Measurements from ENCODE around the gene OPCML. TPM values are rescaled to one million over a fixed set of nuclear protein-coding genes. Genes with fewer than 3 reads are reported as not detected.

The OPCML gene
- total RNA-seq, 1 donor from 2014 or later: 2.7 TPM

DNA sequence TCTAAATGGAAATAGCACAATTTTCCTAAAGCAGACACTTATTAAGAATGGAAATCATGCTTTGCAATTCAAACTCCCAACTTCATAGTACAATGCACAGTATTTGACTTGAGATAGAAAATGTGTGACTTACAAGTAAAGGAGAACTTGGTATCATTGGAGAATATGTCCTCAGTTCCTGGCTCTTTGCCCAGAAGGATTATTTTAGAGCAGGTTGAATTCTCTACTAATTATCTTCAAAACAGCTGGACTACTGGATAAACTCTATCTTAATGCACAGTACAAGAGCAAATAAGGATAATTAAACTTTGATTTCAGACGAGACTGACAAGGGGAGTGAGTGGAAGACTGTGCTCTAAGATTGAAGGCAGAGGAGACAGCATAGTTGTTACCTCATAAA, 839.4 kb downstream of the OPCML start:
- H3K4me3 Mint-ChIP-seq (ENCODE audit: unreplicated experiment): no peak overlapping the region
- H3K36me3 Mint-ChIP-seq (ENCODE audit: low read depth): no peaks in the 10 kb centered on the region
- no peak for TF ChIP-seq CTCF (IDR thresholded peaks at IDR 0.05)
- no peak for DNase-seq (ENCODE audit: low spot score)
- peaks cover 4% of the 10 kb centered on the region for H3K9me3 Mint-ChIP-seq (ENCODE audit: low read depth)
- no peak overlapping the region for H3K27ac Mint-ChIP-seq (ENCODE audit: unreplicated experiment)
- no peaks in the 10 kb centered on the region for H3K27me3 Mint-ChIP-seq (ENCODE audit: low read depth)
- H3K4me1 Mint-ChIP-seq (ENCODE audit: low read depth): peaks cover 9% of the 10 kb centered on the region

DNA sequence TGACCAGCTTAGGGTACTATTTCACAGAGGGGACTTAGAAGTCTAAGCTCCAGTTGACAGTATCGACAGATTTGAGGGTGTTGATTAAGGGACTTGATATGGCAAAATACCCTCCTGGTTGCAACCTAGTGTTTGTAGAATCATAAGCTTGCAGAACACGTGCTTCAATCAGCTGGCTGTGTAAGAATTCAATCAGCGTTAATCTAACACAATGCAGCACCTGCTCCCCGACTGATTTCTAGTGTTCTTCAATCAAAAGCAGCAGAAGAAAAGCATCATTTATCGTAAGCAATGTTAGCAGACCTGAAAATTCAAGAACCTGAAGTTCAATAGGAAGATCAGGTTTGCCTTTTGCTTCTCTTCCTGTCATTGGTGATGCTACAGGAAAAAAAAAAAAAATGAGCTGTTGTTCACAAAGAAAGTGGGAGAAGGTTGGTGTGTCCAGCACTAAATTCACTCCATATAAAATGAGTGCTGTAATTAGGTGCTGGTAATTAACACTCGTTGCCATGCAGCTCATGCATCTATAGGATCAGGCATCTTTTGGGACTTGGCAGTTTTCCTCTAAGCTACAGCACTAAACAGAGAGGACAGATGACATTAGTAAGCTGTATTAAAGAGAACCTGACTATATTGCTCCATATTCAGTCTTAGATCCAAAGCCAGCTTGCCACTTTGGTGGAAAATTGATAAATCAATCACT, 840.3 kb downstream of the OPCML start:
- TF ChIP-seq CTCF (IDR thresholded peaks at IDR 0.05): no peak
- no peak for DNase-seq (ENCODE audit: low spot score)
- Mint-ChIP-seq H3K4me1 (ENCODE audit: low read depth) (peaks cover 16% of the 10 kb centered on the region), H3K36me3 (ENCODE audit: low read depth) (no peaks in the 10 kb centered on the region), H3K27ac (ENCODE audit: unreplicated experiment) (no peak overlapping the region), H3K9me3 (ENCODE audit: low read depth) (no peaks in the 10 kb centered on the region), H3K4me3 (ENCODE audit: unreplicated experiment) (no peak overlapping the region), H3K27me3 (ENCODE audit: low read depth) (no peaks in the 10 kb centered on the region)

GRCh38 chr11:132686886-132687285, 845.4 kb downstream of the OPCML start:
- no peaks in the 10 kb centered on the region for H3K36me3 Mint-ChIP-seq (ENCODE audit: low read depth)
- H3K27me3 Mint-ChIP-seq (ENCODE audit: low read depth): no peaks in the 10 kb centered on the region
- peak; percentile 42 for TF ChIP-seq CTCF (IDR thresholded peaks at IDR 0.05)
- no peak for DNase-seq (ENCODE audit: low spot score)
- H3K27ac Mint-ChIP-seq (ENCODE audit: unreplicated experiment): peak overlapping the region; percentile 85
- H3K9me3 Mint-ChIP-seq (ENCODE audit: low read depth): no peaks in the 10 kb centered on the region
- H3K4me3 Mint-ChIP-seq (ENCODE audit: unreplicated experiment): no peak overlapping the region
- H3K4me1 Mint-ChIP-seq (ENCODE audit: low read depth): peaks cover 53% of the 10 kb centered on the region

DNA sequence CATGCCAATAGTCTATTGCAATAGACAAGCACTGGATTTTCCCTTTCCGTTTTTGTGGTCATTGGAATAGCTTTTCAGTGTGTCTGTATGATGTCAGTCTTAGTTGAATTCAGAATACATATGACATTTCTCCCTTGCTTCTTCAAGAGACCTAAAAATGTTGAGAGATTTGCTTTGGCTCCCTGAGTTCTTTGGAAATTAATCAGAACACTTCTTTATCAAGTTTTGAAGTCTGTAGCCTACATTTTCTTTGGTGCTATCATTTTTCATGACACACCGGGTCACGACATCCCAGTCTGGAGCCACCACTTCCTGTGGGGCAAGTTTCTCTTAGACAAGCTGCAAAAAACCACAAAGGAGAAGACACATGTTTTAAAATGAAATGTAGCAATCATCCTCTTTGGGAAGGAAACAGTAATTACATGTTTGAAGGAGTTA, 847.1 kb downstream of the OPCML start:
- Mint-ChIP-seq H3K27me3 (ENCODE audit: low read depth) (no peaks in the 10 kb centered on the region), H3K4me1 (ENCODE audit: low read depth) (peaks cover 53% of the 10 kb centered on the region), H3K4me3 (ENCODE audit: unreplicated experiment) (no peak overlapping the region), H3K36me3 (ENCODE audit: low read depth) (no peaks in the 10 kb centered on the region), H3K27ac (ENCODE audit: unreplicated experiment) (peak overlapping the region; percentile 93), H3K9me3 (ENCODE audit: low read depth) (no peaks in the 10 kb centered on the region)
- DNase-seq (ENCODE audit: low spot score): no peak
- no peak for TF ChIP-seq CTCF (IDR thresholded peaks at IDR 0.05)

GRCh38 chr11:132683602-132684001, 848.7 kb downstream of the OPCML start:
- Mint-ChIP-seq H3K9me3 (ENCODE audit: low read depth) (peaks cover 2% of the 10 kb centered on the region), H3K36me3 (ENCODE audit: low read depth) (no peaks in the 10 kb centered on the region), H3K4me3 (ENCODE audit: unreplicated experiment) (no peak overlapping the region), H3K27ac (ENCODE audit: unreplicated experiment) (no peak overlapping the region), H3K4me1 (ENCODE audit: low read depth) (peaks cover 47% of the 10 kb centered on the region), H3K27me3 (ENCODE audit: low read depth) (no peaks in the 10 kb centered on the region)
- no peak for DNase-seq (ENCODE audit: low spot score)
- TF ChIP-seq CTCF (IDR thresholded peaks at IDR 0.05): no peak
